GM12891 (cell line): ENCODE measurements around the gene ARGLU1.

Experiments used
- POLR2A ChIP-seq: IDR thresholded peaks from 2 replicates; pipeline ENCODE4 v1.6.1; 2011; ENCODE audit warnings: low read depth, low read length, control low read depth
- POLR2AphosphoS5 ChIP-seq: IDR thresholded peaks from 2 replicates; pipeline ENCODE4 v1.6.1; 2011; ENCODE audit warnings: low read depth, low read length, control low read depth
- POU2F2 ChIP-seq: IDR thresholded peaks from 2 replicates; pipeline ENCODE4 v1.6.1; 2011; ENCODE audit warnings: low read depth, mild to moderate bottlenecking, control low read depth, low read length, moderate library complexity
- SPI1 ChIP-seq: IDR thresholded peaks from 2 replicates; pipeline ENCODE4 v1.6.1; 2011; ENCODE audit warnings: low read depth, low read length, control low read depth
- TAF1 ChIP-seq: IDR thresholded peaks from 2 replicates; pipeline ENCODE4 v1.6.1; 2011; ENCODE audit warnings: low read depth, low read length, control low read depth

DNA sequence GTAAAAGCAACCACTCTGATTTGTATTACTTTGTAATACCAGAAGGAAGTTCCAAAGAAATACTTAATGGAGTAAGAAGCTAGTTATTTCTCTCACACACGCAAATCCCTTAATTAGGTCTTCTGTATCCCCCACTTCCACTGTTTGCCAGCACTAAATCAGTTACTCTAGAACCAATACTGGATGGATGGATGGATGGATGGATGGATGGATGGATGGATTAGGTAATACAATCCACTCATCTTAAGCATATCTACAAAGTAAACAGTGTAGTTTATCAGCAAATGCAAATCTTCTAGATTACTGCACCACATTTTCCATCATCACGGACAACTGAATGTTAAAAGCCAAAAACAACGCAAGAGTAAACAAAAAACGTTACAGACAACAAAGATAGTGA is 27.3 kb downstream of the ARGLU1 start:
- TF ChIP-seq POLR2AphosphoS5 (no peak), POLR2A (no peak), SPI1 (no peak), TAF1 (no peak), POU2F2 (no peak)
